ENCODE measurements around the gene UGT1A10.

UGT1A10 gene

DNA sequence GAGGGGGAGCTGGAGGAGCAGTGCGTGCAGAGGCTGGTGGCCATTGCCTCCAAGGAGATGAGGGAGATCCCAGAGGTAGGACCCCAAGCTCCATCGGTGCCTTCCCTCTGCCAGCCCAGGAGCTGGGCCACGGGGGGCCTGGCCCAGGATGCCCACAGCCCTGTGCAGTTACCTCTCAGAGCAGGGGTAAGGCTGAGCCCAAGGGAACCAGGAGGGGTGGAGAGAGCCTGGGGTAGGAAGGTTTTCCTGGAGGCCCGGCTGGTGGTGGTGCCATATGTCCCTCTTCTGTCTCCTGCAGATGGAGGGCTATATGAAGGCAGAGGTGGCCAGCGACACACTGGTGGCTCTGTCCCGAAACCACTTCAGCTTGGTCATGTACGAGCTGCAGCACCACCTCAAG, 153.3 kb downstream of the UGT1A10 start:
- no peak for DNase-seq

- DNase-seq = no peak
Observed at GRCh38 chr2:233791151-233791882, 155.1 kb downstream of the UGT1A10 start.

DNA sequence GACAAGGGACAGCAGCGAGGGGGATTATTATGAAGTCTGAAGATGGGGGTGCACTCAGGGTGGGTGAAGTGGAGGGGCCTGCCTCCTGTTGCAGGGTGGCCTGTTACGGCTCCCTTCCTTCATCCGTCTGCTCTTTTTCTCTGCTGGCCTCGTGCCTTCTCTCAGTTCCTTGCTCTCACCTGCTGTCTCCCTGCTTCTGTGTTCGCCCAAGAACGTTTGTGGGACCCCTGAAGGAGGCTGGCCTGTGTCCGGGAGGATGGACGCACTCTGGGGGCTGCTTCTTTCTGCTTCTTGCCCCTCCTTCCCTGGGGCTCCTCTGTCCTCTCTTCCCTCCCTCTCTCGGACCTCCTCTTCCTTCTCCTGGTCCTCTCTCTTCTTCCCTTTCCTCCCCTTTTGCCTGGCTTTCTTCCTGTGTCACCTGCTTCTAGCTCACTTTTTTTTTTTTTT, 155.7 kb downstream of the UGT1A10 start:
- no peak for DNase-seq

DNA sequence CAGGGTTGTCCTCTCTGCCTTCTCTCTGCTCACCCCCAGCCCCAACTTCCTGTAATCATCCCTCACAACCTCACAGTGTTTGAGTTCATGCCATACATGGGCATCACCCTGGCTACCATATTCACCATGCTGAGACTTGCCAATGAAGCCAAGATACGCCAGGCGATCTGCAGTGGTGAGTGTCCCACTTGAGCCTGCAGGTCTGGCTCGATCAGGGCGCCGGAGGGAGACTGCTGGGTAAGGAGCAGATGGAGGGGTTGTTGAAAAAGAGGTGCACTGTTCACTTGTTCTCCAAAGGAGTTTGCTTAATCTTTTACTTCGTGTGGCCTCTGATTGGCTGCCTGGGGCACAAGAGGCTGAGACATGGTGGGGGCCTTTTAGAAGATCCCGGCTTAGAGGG, 156.5 kb downstream of the UGT1A10 start:
- no peak for DNase-seq

DNA sequence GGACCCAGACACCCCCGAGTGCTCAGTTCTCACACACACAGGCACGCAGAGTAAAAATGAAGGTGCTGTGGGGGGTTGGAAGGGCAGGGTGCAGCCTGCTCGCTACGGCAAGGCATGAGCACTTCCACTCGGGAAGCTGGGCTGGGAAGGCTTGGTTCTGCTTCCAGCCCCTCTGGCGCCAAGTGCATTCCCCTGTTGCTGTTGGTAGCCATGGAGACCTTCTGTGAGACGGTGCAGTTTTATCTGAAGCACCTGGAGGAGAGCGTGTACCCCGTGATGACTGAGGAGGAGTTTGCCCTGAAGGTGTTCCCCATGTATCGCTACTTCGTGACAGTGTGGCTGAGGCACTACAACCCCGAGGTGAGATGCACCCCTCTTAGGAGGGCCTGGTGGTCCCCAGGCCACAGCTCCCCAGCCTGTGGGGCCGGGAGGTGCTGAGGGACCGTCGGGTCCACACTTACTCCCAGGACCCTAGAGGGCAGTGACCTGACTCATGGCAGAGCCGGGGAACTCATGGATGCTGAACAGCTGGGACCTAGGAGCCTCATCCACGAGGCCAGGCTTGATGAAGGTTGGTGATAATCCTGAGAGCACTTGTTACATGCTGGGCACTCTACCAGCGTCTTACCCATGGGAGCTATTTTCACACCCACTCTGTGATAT, 157.3 kb downstream of the UGT1A10 start:
- DNase-seq = no peak

- DNase-seq = no peak
Observed at GRCh38 chr2:233794128-233794658, 157.9 kb downstream of the UGT1A10 start.

DNA sequence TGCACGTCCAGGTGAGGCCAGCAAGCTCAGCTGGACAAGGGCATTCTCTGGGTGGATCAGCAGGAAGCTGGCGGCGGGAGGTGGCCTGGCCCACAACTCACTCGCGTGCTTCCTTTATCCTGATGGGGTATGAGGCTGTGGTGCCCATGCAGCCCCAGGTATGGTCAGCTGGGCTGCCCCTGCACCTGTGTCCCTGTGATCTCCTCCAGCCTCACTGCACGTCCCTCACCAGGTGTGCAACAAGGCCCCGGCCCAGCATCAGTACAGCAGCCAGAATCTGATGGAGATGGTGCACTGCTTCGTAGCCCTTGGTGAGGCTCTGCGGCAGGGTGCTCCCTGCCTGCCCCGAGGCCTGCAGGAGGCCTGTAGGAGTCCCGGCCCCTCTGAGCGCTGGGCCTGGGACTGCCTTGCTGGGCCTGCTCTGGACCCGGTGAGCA, 159.5 kb downstream of the UGT1A10 start:
- no peak for DNase-seq

GRCh38 chr2:233796254-233796653, 160.0 kb downstream of the UGT1A10 start:
- no peak for DNase-seq

- no peak for DNase-seq
Observed at GRCh38 chr2:233798335-233799086, 162.3 kb downstream of the UGT1A10 start.

DNA sequence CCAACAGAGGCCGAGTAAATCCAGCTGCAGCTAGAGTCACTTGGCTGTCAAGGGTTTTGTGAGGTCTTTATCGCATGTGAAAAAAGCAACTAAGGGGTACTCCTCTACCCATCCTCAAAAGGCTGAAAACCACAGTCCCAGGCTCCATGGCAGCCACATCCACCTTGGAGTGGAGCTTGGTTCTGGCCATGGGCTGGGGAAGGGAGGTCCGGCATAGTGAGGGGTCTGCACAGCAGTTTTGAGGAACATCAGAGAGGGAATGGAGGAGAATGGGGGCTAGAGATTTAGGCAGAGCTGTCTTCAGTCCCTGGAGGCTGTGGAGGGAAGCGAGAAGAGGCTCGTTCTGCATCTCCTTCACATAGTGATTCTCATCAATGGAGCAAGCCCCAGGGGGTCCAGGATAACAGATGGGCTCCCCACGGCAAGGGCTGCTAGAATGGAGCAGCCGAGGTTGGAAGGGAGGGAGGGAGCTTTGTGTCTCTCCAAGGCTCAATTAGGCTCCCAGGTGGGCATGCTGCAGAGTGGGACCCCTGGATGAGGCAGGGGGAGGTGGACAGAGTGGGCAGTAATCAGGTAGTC, 162.9 kb downstream of the UGT1A10 start:
- no peak for DNase-seq

GRCh38 chr2:233799716-233800115, 163.5 kb downstream of the UGT1A10 start:
- no peak for DNase-seq

DNA sequence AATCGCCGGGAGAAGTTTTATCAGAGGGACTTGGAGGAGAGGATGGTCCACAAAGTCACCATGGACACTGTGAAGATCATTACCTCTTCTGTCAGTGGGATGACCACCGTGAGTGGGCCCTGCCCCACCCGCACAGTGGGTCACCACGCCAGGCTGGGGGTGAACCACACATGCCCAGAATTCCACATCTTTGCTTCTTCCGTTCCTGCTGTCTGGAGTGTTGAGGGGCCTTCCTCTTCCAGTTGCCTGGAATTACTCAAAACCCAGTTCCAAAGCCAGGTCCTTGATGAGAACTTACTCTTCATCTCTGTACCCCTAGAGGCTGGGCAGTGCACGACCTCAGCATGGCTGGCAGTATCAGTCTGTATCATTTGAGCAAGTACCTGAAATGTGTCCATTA, 164.0 kb downstream of the UGT1A10 start:
- no peak for DNase-seq

DNA sequence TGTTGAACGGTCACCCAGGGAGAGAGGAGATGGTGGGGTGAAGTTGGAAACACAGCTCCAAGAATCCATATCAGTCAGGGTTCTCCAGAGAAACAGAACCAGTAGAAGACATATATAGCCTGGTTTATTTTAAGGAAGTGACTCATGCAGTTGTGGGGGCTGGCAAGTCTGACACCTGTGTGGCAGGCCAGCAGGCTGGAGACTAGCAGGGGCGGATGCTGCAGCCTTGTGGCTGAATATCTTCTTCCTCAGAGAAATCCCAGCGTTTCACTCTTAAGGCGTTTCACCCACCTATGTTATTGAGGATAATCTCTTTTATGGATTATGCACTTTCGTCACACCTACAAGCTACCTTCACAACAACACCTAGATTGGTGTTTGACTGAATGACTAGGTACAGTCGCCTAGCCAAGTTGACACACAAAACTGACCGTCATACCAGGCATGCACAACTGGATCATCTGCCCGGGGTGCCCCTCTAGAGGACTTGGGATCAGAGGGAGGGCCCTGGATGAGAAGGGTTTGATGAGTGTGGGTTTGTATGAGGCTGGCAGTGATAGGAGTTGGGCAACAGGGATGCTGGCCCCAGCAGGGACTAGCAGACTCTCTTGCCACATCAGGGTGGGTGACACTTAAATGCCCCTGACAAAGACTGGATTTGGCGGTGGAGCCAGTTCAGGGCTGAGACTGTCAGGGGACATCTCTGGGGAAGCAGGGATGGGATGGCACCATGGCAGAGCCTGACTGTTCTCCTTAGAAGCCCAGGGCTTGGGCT, 165.3 kb downstream of the UGT1A10 start:
- no peak for DNase-seq

DNA sequence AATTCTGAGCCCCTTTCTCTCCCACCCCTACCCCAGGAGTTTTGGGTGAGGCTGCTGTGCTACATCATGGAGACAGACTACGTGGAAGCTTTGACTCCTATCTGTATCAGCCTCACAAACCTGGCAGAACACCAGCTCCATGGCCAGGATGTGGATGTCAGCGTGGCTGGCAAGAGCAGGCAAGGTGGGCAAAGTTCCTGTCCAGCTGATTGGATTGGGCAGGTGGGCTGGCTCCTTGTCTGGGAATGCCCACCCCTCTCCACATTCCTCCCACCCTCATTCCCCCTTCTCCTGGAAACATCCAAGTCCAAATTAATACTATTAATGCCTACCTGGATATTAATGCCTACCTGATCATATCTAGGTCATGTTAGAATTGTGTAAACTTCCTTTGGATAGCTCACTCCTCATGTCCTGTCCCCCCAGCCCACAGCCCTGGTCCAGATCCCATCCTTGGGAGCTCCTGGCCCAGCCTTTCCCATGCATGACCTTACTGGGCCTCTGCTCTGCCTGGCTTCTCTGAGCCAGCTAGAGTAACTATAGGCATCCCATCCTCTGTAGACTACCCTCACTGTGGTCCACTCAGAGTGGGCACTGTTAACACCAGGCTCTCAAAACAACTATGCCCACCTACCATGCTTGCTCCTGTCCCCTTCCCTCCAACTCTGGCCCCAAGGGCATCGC, 166.0 kb downstream of the UGT1A10 start:
- no peak for DNase-seq

- DNase-seq = no peak
Observed at GRCh38 chr2:233803292-233803911, 167.2 kb downstream of the UGT1A10 start.

- no peak for DNase-seq
Observed at GRCh38 chr2:233803994-233804393, 167.7 kb downstream of the UGT1A10 start.

- DNase-seq = no peak
Observed at GRCh38 chr2:233807215-233807865, 171.1 kb downstream of the UGT1A10 start.

- no peak for DNase-seq
Observed at GRCh38 chr2:233807966-233808935, 172.0 kb downstream of the UGT1A10 start.

DNA sequence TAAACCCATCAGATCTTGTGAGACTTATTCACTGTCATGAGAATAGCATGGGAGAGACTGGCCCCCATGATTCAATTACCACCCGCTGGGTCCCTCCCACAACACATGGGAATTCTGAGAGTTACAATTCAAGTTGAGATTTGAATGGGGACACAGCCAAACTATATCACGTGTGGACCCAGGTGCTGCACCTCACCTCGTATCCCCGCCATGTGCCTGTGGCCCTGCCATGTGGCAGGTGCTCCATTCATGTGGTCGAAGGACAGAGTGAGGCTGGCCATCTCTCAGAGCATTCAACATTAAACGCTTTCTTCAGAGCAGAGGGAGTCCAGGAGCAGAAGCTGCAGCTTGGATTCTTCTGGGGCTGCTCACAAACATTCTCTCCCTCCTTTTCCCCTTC, 174.1 kb downstream of the UGT1A10 start:
- no peak for DNase-seq
